NCI-H82 (cell line): Measurements from ENCODE around the gene ZDHHC15.
"Not testable (repeated sequence)": the region's sequence is repeated elsewhere in the genome, so short reads cannot be mapped to it uniquely, and the experiment has no call there.

Experiments used
- DNase-seq: peaks from one replicate; lab custom pipeline; 2025; lab: John Stamatoyannopoulos, UW

Gene ZDHHC15

GRCh38 chrX:75522565-75523431 lies at the start of gene ZDHHC15:
Gene ZDHHC15, minus strand, starts transcription at chrX:75523037. Its CDS starts 13 bp downstream, at chrX:75523024.
- DNase-seq: peak; percentile 43

DNA sequence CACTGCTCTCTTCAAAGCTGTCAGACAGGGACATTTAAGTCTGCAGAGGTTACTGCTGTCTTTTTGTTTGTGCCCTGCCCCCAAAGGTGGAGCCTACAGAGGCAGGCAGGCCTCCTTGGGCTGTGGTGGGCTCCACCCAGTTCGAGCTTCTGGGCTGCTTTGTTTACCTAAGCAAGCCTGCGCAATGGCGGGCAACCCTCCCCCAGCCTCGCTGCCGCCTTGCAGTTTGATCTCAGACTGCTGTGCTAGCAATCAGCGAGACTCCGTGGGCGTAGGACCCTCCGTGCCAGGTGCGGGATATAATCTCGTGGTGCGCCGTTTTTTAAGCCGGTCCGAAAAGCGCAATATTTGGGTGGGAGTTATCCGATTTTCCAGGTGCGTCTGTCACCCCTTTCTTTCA lies 37.7 kb upstream of the ZDHHC15 start:
- DNase-seq: not testable (repeated sequence)

- DNase-seq: no peak
Measured at GRCh38 chrX:75547783-75548182, 24.9 kb upstream of the ZDHHC15 start.

- DNase-seq: no peak
Measured at GRCh38 chrX:75546724-75547511, 24.1 kb upstream of the ZDHHC15 start.

- no peak for DNase-seq
Measured at GRCh38 chrX:75544786-75545185, 21.9 kb upstream of the ZDHHC15 start.

DNA sequence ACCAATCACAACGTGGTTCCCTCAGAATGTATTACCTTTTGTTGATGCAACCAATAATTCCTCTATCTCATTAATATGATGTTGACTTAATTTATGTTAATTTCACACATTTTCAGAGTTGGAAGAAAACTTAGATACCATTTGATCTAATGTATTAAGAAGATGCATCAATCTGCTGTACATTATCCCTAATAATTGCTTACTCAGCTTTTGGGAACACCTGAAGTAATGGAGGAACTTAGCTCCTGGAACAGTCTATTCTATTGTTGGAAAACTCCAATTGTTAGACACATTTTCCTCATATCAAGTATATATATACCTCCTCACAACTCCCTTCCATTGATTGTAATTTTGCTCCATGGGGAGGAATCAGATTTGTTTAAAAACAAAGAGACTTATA lies 38.9 kb downstream of the ZDHHC15 start:
- no peak for DNase-seq

DNA sequence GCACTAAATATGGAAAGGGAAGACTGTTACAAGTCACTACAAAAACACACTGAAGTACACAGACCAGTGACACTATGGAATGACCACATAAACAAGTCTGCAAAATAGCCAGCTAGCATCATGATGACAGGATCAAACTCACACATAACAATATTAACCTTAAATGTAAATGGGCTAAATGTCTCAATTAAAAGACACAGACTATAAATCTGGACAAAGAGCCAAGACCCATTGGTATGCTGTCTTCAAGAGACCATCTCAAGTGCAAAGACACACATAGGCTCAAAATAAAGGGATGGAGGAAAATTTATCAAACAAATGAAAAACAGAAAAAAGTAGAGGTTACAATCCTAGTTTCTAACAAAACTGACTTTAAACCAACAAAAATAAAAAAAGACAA lies 61.1 kb downstream of the ZDHHC15 start:
- not testable (repeated sequence) for DNase-seq

DNA sequence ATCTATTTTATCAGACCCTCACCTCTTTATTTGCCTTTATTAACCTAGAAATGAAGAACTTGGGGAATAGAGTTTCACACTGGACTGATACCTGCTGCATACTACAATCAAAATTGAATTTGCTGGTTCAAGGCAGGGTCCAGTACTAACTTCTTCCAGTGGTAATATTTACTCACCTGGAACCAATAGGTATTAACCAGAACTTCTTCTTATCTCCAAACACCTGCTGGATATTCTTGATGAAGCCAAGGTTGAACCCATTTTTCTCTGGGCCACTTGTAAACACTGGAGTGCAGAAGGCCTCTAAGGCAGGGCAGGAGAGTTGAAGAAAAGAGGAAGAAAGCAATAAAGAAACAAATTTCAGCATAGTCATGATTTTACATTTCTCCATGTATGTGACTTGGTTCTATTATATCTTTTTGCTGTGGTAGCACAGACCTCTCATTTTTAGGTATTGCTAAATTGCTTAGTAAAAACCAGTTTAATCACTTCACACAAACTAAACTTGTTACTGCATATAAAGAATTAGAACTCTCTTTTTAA lies 101.1 kb downstream of the ZDHHC15 start:
- DNase-seq: no peak

DNA sequence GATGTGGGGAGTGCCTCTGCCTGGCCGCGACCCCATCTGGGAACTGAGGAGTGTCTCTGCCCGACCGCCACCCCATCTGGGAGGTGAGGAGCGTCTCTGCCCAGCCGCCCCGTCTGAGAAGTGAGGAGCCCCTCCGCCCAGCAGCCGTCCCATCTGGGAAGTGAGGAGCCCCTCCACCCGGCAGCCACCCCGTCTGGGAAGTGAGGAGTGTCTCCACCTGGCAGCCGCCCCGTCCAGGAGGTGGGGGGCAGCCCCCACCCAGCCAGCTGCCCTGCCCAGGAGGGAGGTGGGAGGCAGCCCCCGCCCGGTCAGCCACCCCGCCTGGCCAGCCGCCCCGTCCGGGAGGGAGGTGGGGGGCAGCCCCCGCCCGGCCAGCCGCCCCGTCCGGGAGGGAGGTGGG lies 115.7 kb downstream of the ZDHHC15 start:
- not testable (repeated sequence) for DNase-seq

DNA sequence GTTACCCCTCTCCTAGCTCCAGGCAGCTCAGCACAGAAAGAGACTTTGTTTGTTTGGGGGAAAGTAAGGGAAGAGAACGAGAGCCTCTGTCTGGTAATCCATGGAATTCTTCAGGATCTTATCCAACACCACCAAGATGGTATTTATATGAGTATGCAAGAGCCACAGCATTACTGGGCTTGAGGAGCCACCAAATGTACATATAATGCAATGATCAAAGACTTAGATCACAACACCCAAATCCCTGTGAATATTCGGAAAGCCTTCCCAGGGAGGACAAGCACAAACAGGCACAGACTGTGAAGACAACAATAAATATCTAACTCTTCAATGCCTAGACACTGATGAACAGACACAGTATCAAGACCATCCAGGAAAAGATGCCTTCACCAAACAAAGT lies 132.4 kb downstream of the ZDHHC15 start:
- DNase-seq: no peak

DNA sequence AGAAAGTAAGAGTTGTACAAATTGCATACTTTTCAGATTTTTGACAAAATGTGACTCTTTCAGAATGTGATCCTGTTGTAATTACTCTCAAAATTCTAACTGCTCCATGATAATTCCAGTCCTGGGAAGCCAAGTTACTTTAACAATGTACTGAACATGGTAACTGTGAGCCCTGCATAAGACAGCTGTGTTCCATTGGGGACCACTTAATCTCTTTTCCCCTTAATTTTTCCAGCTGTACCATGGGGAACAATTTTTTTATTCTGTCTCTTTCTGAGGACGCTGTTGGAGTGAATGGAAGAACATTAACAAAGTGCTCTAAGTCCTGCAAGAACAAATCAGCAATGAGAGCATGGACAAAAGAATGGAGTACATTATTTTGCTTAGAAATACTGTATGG lies 153.1 kb downstream of the ZDHHC15 start:
- no peak for DNase-seq

DNA sequence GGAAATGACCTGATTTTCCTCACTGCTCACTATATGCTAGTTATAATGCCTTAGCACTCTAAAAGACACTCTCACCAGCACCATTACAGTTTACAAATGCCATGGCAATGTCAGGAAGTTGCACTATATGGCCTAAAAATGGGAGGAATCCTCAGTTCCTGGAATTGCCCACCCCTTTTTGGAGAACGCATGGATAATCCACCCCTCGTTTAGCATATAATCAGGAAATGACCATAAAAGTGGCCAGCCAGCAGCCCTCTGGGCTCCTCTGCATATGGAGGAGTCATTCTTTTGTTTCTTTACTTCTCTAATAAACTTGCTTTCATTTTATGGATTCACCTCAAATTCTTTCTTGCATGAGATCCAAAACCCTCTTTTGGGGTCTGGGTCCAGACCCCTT lies 156.0 kb downstream of the ZDHHC15 start:
- DNase-seq: no peak

DNA sequence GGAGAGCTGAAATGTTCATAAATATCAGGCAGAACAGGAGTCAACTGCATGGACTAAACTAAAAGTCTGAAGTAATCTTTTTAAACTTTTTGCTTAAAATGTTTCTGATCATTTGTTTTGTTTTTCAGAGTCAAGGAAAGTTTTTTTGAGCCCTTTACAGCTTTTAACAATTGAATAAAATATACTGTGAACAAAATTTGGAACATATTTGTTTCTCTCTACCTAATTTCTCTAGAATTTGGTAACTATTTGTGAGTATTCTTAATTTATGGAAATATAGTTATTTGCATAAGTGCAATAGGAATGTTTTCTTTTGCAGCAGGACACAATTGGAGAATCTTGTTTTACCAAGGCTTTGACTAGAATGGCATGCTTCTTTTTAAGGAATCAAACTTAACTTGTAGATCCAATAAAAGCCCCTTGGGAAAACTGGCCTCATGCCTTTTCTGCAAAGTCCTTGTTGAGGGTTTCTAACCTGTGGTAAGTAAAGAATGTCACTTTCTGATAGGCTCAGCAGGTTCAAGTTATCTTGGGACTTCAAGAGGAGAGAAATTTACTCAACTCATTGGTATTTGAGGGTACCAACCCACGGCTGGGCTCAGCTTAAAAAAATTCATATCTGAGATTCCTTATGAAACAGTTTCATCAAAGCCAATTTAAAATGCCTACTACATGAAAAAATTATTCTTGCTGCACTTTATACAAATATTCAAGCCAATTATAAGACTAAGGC lies 157.4 kb downstream of the ZDHHC15 start:
- no peak for DNase-seq

DNA sequence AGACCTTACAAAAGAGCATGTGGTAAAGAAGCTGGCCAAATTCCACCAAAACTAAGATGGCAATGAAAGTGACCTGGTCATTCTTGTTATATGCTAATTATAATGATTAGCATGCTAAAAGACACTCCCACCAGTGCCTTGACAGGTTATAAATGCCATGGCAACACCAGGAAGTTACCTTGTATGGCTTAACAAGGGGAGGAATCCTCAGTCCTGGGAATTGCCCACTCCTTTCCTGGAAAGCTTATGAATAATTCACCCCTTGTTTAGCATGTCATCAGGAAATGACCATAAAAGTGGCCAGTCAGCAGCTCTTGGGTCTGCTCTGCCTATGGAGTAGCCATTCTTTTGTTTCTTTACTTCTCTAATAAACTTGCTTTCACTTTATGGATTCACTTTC lies 161.0 kb downstream of the ZDHHC15 start:
- no peak for DNase-seq

DNA sequence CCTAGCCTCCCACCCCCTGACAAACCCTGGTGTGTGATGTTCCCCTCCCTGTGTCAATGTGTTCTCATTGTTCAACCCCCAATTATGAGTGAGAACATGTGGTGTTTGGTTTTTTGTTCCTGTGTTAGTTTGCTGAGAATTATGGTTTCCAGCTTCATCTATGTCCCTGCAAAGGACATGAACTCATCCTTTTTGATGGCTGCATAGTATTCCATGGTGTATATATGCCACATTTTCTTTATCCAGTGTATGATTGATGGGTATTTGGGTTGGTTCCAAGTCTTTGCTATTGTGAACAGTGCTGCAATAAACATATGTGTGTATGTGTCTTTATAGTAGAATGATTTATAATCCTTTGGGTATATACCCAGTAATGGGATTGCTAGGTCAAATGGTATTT lies 174.2 kb downstream of the ZDHHC15 start:
- not testable (repeated sequence) for DNase-seq

DNA sequence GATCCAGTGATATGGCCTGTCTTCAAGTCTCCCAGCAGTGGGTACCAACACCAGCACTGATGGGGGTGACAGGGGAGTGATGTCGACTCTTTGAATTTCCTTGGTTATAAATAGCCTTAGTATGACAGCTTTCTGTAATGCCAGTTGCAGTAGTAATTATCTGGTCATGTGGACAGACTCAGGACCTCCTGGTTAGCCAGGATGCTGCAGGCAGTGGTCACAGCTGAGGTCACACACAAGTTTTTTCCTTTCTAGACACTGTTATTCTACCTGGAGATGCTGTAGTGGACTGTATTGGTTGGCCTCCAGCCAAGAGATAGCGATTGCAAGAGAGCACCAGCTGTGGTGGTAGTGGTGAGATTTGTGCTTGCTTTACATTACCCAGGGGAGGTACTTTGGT lies 185.3 kb downstream of the ZDHHC15 start:
- DNase-seq: no peak

DNA sequence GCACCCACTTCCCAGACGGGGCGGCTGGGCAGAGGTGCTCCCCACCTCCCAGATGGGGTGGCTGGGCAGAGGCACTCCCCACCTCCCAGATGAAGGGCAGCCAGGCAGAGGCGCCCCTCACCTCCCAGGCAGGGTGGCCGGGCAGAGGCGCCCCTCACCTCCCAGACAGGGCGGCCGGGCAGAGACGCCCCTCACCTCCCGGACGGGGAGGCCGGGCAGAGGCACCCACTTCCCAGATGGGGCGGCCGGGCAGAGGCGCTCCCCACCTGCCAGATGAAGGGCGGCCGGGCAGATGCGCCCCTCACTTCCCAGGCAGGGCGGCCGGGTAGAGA lies 187.7 kb downstream of the ZDHHC15 start:
- no peak for DNase-seq

DNA sequence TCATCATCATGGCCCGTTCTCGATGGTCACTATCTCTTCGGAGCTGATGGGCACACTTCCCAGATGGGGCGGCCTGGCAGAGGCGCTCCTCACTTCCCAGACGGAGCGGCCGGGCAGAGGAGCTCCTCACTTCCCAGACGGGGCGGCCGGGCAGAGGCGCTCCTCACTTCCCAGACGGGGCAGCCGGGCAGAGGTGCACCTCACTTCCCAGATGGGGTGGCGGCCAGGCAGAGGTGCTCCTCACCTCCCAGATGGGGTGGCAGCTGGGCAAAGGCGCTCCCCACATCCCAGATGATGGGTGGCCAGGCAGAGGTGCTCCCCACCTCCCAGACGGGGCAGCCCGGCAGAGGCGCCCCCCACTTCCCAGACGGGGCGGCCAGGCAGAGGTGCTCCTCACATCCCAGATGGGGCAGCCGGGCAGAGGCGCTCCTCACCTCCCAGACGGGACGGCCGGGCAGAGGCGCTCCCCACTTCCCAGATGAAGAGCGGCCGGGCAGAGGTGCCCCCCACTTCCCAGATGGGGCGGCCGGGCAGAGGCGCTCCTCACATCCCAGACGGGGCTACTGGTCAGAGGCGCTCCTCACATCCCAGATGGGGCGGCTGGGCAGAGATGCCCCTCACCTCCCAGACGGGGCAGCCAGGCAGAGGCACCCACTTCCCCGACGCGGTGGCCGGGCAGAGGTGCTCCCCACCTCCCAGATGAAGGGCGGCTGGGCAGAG lies 188.3 kb downstream of the ZDHHC15 start:
- not testable (repeated sequence) for DNase-seq

DNA sequence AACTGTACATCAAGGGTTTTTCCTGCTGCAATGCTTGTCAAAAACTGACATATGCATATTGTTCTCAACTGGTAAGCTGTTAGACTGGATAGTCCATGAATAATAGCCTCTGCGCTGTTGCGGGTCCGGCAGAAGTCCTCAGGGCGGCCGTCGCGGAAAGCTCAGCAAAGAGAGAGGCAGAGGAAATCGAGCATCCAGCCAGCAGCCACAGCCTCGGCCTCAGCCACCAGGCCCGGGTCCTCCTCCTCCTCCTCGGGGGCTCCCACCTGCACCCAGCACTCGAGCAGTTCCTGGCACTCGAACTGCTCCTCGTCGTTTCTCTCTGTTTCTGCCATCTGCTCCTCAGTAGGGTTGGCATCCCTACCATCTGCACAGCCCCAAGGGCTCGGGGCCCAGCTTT lies 195.2 kb downstream of the ZDHHC15 start:
- no peak for DNase-seq
